IPS-11a (cell line): ENCODE data around the gene SMIM5.
"Not testable (repeated sequence)": the region's sequence is repeated elsewhere in the genome, so short reads cannot be mapped to it uniquely, and the experiment has no call there.

ENCODE experiments used
- H3K4me3 ChIP-seq: one replicate; pipeline ENCODE4 v1.5.1; 2013; ENCODE audit warnings: low read depth, low read length, control low read depth

The SMIM5 gene

GRCh38 chr17:75624021-75624420 lies 9.2 kb upstream of the SMIM5 start:
- no peak overlapping the region for H3K4me3 ChIP-seq

GRCh38 chr17:75624714-75625345 lies 8.4 kb upstream of the SMIM5 start:
- no peak overlapping the region for H3K4me3 ChIP-seq

GRCh38 chr17:75625813-75626486 lies 7.3 kb upstream of the SMIM5 start:
- H3K4me3 ChIP-seq = no peak overlapping the region

- H3K4me3 ChIP-seq = no peak overlapping the region
These were observed 6.7 kb upstream of the SMIM5 start for GRCh38 chr17:75626496-75627038.

GRCh38 chr17:75627094-75627493 lies 6.1 kb upstream of the SMIM5 start:
- no peak overlapping the region for H3K4me3 ChIP-seq

GRCh38 chr17:75628425-75628824 lies 4.8 kb upstream of the SMIM5 start:
- no peak overlapping the region for H3K4me3 ChIP-seq

GRCh38 chr17:75629157-75629556 lies 4.1 kb upstream of the SMIM5 start:
- H3K4me3 ChIP-seq = no peak overlapping the region

GRCh38 chr17:75630071-75630917 lies 2.9 kb upstream of the SMIM5 start:
- no peak overlapping the region for H3K4me3 ChIP-seq

GRCh38 chr17:75631353-75631752 lies 1.9 kb upstream of the SMIM5 start:
- no peak overlapping the region for H3K4me3 ChIP-seq

- no peak overlapping the region for H3K4me3 ChIP-seq
These were observed 806 bp upstream of the SMIM5 start for GRCh38 chr17:75632428-75632827.

GRCh38 chr17:75633486-75634375 lies 497 bp downstream of the SMIM5 start:
- no peak overlapping the region for H3K4me3 ChIP-seq

- no peak overlapping the region for H3K4me3 ChIP-seq
These were observed 1.1 kb downstream of the SMIM5 start for GRCh38 chr17:75634376-75634740.

GRCh38 chr17:75634754-75635609 lies 1.7 kb downstream of the SMIM5 start:
- H3K4me3 ChIP-seq = no peak overlapping the region

GRCh38 chr17:75635610-75636202 lies 2.5 kb downstream of the SMIM5 start:
- no peak overlapping the region for H3K4me3 ChIP-seq

- H3K4me3 ChIP-seq = no peak overlapping the region
These were observed 3.3 kb downstream of the SMIM5 start for GRCh38 chr17:75636381-75637142.

GRCh38 chr17:75637143-75637538 lies 3.9 kb downstream of the SMIM5 start:
- no peak overlapping the region for H3K4me3 ChIP-seq

- no peak overlapping the region for H3K4me3 ChIP-seq
These were observed 4.3 kb downstream of the SMIM5 start for GRCh38 chr17:75637551-75637950.

GRCh38 chr17:75638039-75638438 lies 4.8 kb downstream of the SMIM5 start:
- not testable (repeated sequence) for H3K4me3 ChIP-seq

GRCh38 chr17:75638893-75639292 lies 5.7 kb downstream of the SMIM5 start:
- no peak overlapping the region for H3K4me3 ChIP-seq
